GM15510 (cell line): ENCODE data around the gene RBFOX2.

Source experiments
- POLR2A ChIP-seq: IDR thresholded peaks from 3 replicates; pipeline ENCODE4 v1.6.1; 2011; ENCODE audit warnings: borderline replicate concordance; ENCODE audit not compliant: insufficient read length; ENCODE audit errors: extremely low read depth

Gene RBFOX2

DNA sequence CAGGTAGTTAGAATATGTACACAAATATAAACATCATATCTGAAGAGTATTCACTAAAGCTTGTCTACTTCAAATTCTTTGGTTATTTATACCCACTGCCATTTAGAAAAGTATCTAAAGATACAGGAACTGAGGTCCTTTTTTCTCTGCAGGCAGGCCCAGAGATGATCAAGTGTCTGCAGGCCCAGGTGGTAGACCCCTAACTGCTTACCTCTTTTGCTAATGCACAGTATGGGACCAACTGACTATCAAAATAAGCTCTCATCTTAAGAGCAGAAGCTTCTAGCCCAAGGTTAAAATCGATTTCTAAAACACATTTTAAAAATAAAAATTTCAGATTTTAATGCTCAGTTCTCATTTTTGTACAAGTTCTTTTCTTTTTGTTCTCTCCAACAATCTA lies 229.5 kb downstream of the RBFOX2 start:
- no peak for TF ChIP-seq POLR2A

DNA sequence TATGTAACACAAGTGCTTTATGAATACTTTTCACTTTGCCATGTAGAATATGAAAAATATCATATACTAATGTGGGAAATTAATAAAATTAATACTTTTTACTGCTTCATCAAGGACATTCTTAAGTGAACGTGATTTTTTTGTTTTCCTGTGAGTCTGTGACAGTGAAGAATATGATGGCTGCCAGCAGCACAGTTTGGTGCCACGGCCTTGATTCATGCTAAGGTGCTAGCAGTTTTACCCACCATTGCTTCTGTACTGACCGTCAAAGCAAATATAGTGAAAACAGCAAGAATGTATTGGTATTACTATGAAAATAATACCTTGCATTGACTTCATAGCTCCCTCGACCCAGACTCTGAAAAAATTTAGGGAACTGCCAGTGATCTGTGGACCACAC lies 231.2 kb downstream of the RBFOX2 start:
- TF ChIP-seq POLR2A, result no peak

DNA sequence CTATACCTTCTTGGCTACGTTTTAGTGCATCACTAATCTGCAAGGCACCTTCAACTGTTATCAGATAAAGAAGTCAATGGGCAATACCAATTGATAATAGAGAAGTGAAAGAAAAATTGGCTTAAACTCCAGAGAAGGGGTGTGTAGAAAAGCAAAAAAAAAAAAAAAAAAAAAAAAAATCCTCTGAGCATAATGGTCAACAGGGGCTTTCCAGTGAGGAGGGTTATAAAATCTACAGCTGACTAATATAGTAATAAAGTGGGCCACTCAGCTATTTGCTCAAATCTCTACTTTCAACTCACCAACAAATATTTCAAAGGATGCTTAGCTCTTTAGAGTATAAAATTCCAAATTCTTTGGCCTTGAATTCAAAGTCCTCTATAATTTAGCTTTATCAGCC lies 233.1 kb downstream of the RBFOX2 start:
- TF ChIP-seq POLR2A, result no peak

DNA sequence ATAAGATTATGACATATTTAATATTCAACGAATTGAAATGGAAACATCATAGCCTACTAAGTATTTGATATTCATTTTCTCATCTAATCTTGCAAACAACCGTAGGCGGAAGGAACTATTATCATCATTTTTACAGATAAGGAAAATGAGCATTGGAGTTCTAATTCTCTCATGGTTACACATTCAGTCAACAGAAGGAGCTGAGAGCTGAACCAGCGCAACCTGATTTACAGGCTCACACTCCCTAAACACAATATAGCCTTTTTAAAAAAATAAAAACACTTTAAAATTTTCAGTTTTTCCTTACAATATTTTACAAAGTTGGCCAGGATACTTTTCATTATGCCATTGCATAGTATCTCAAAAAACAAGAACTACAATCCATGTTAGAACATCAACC lies 236.1 kb downstream of the RBFOX2 start:
- TF ChIP-seq POLR2A, result no peak

DNA sequence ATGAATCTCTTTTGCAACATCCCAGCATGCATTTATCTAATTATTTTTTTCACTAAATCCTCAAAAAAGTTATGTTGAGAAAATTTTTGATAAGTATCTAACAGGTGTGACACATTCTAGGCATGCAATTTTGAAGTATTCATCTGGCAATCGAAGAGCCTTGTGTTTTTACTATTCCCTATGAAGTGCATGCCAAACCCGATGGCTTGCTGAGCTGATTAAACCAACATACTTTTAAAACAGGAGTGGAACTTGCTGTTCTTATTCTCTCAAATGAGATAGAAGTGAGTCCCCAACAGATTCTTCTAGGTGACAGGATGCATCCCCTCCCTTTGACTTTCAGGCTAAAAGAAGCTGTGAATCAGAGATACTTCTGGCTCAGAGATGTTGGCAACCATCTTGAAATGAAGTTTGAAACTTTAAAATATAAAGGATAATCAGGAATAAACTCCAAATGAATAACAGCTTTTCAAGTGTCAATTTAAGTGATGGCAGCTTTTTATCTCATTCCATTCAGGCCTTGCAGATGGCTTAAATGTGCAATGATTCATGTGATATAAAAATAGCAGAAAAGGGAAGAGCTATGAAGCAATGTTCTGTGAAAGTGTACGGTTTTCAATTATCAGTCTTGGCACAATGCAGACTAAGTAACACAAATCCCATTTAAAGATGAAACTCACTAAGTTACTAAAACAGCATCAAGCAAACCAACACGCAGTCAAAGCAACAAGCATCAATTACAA lies 243.3 kb downstream of the RBFOX2 start:
- no peak for TF ChIP-seq POLR2A

DNA sequence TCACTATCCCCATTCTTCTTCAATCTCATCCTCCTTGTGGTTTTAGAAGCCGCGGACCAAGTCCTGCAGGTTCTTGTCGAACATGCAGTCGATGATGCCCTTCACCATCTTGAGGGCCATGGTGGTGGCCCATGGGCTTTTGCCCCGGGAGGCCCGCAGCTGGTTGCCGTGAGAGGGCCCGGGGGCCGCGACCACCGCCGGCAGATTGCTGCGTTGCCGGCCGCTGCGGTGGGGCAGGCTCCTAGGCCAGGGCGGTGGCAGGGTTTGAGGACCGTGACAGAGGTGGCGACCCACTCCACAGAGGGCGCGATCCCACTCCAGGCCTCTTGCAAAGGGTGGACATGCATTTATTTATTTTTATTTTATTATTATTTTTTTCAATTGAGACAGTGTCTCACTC lies 244.0 kb downstream of the RBFOX2 start:
- no peak for TF ChIP-seq POLR2A

DNA sequence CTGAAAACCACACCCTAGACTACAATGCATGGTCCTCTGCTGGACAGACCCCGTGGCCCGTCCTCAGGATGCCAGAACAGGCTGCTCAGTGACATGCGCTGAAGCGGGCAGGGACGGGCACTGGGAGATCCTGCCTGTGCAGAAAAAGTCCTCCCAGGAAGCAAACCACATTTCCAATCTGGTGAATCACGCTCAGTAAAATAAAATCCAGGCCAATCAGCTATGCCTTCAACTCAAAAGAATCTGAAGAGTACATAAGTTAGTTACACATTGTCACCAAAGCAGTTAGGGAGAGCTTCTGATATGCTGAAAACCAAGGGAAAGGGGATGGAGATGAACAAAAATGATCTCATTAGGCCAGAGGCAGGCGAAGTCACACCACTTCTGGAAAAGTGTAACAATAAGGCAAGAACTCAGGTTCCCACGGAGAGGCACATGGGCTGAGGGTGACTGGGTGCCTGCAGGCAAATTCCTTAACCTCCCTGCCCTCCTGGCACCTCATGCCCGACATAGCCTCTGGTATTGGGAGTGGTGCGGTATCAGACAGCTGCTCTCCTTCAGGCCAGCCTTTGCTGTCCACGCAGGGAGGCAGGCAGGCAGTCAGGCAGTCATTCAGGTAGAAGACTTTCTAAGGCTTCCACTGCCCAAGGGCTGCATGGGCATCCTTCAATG lies 244.5 kb downstream of the RBFOX2 start:
- TF ChIP-seq POLR2A, result no peak

DNA sequence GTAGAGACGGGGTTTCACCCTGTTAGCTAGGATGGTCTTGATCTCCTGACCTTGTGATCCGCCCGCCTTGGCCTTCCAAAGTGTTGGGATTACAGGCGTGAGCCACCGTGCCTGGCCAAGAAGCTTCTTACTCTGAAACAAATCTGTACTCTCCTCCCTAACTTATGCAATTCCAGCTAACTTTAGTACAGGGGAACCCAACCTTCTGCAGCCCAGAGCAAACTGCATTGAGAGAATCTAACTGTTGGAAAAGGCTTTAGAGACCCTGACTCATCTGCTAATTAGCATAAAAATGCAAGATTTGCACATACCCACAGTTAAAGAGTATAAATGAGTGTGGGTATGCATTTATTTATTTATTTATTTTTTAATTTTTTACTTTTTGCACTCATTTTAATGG lies 246.1 kb downstream of the RBFOX2 start:
- no peak for TF ChIP-seq POLR2A

DNA sequence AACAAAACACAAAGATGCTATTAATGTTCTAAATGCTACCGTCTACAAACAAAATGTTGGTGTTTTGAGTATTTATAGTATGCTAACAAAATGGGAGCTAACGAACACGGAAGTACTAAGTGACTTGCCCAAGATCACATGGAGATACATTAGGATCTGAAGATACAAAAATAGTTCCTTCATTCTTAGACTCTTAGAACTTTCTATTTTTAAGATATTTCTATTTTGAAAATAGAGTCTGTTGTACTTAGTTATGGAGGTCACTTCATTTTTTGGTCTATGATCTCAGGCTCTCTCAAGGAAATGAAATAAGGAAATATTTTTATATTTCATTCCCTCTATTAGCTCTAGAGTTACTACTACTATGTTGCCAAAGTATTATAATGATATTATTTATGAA lies 246.7 kb downstream of the RBFOX2 start:
- no peak for TF ChIP-seq POLR2A

DNA sequence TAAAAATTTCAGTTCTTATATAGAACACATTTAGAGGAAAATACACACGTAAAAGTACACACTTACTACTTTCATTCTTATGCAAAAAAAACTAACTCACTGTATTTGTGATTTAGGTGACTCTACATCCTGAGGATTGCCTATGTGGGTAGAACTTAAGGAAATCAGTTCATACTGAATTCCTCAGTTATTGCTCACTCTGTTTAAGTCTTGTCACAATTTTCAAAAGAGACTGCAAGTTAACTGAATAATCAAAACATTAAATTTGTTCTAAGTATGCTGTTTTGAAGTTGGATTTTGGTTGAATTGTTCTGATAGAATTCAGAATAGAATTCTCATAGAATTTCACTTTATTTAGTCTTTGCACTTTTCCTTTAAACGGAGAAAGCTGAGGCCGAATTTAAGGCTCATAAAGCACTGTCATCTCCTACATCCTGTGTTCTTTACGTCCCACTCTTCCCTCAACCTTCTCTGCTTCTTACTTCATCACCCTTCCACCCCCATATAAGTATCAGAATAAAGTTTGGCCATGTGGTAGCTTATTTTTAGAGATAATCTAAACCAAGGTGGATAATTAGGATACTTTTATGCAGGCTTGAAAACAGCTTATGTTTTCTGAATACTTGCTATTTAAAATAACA lies 251.2 kb downstream of the RBFOX2 start:
- no peak for TF ChIP-seq POLR2A

DNA sequence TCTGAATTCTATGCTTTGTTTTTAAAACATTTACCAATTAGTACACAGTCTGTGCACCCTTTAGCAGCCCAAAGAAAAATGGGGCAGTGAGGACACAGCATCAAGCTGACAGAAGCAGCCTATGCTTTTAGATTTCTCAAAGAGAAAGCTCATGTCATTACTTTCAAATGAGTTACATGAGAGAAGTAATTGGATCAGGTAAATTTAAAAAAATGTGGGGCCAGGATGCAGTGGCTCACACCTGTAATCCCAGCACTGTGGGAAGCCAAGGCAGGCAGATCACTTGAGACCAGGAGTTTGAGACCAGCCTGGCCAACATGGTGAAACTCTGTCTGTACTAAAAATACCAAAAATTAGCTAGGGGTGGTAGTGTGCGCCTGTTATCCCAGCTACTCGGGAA lies 253.3 kb downstream of the RBFOX2 start:
- no peak for TF ChIP-seq POLR2A

DNA sequence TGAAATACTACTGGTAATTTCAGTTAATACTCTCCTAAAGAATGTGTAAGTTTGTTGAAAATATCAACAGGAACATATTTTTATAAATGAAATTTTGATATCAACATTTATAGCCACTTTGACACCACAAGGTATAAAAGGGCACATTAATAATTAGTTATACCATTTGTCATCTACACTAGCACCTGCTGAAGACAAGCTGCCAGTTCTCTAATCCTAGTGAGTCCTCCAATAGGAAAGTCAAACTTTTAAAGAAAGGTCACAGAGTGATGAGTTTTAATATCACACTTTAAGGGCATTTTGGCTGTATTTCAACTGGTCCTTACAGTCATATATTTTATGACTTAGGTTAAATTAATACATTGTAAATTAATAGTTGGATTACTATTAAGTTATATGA lies 258.6 kb downstream of the RBFOX2 start:
- TF ChIP-seq POLR2A, result no peak

DNA sequence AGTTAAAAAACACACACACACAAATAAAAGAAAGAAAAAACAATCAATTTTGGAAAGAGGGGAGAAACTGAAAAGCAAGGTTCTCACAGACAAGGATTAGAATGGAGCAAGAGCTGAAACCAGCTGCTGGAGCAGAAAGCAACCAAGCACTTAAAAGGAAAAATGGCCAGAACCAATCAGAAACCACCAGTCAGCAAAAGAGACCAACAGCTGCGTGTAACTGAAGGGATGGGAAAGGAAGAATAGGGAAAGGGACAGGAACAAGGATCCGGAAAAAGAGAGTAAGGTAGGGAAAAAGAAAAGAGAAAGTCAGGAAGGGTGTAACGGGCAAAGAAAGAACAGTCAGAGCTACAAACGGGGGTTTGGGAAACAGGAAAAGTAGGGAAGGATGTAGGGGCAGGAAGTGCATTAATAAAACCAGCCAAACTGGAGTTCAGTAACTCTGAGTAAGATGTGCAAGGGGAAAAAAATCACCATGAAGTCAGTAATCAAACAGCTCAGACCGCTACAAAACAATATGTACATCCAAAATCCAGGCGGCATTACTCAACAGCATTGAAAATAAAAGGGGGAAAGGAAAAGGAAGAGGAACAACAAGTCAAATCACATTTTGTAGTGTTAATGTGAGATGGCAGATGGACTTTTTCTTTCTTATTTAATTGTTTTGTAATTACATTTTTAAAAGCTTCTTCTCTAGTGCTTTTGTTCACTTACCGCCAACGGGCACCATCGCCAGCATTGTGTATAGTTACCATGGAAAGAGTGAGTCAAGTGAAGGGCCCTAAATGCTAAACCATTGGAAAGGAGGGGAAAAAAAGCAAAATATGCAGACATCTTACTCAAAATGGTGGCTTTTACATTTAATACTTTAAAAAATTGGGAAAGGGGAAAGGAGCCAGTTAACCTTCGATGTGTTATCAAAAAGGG lies 261.7 kb downstream of the RBFOX2 start:
- no peak for TF ChIP-seq POLR2A

DNA sequence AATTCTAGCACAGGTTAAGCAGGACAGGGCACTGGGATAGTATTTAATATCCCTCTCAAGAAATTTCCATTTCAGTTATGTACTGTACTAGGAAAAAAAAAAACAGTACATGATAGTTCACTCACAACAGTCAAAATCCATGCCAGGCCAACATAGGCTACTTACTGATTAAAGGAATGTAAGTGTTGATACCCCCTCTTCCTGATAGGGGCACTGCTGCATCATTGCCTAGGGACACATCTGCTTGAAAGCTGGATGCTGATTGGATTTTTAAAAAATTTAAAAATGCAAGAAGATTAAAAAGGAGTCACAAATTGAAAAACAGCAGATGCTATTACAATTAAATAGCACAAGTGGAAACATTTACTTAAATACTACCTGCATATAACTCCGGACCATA lies 267.6 kb downstream of the RBFOX2 start:
- TF ChIP-seq POLR2A, result no peak

DNA sequence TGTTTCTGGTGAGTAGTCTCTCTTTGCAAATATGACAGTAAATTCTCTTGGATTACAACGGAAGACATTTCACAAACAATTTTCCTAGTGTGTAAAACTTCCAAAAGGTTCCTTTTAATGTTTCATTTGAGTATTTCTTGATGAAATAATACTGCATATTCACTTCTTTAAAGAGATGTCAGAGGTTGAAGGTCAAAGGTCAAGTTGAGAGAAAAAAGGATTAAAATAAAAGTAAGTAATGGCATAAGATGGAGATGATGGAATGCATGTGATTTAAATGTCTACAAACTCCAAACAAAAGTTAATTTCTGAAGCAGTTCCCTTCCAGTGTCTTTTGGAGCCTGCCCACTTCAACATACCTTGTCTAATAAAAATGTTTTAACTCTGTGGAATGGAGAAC lies 270.2 kb downstream of the RBFOX2 start:
- no peak for TF ChIP-seq POLR2A
